IPS-18a (cell line): ENCODE data around the gene FAM3B.
"Not testable (repeated sequence)": the region's sequence is repeated elsewhere in the genome, so short reads cannot be mapped to it uniquely, and the experiment has no call there.

Experiments
- H3K27ac ChIP-seq: one replicate; pipeline ENCODE4 v1.5.1; 2013; ENCODE audit warnings: low read length
- H3K27me3 ChIP-seq: one replicate; pipeline ENCODE4 v1.6.1; 2013; ENCODE audit warnings: mild to moderate bottlenecking, low read length; ENCODE audit not compliant: control insufficient read depth, insufficient read depth
- H3K36me3 ChIP-seq: one replicate; pipeline ENCODE4 v1.6.1; 2013; ENCODE audit warnings: low read depth, low read length; ENCODE audit not compliant: control insufficient read depth
- H3K4me1 ChIP-seq: one replicate; pipeline ENCODE4 v1.6.1; 2013; ENCODE audit warnings: low read depth, low read length; ENCODE audit not compliant: control insufficient read depth
- H3K4me3 ChIP-seq: one replicate; pipeline ENCODE4 v1.5.1; 2013; ENCODE audit warnings: low read length
- H3K9ac ChIP-seq: one replicate; pipeline ENCODE4 v1.6.1; 2013; ENCODE audit warnings: mild to moderate bottlenecking, low read length, moderate library complexity
- H3K9me3 ChIP-seq: one replicate; pipeline ENCODE4 v1.6.1; 2013; ENCODE audit warnings: low read depth, low read length; ENCODE audit not compliant: control insufficient read depth

FAM3B gene

GRCh38 chr21:41294548-41295231, 21.9 kb upstream of the FAM3B start:
- Histone ChIP-seq H3K9me3 (no peaks in the 10 kb centered on the region), H3K27ac (no peak overlapping the region), H3K9ac (no peak overlapping the region), H3K27me3 (peaks cover 7% of the 10 kb centered on the region), H3K4me3 (no peak overlapping the region), H3K36me3 (no peaks in the 10 kb centered on the region), H3K4me1 (peaks cover 1% of the 10 kb centered on the region)

GRCh38 chr21:41295721-41296254, 20.8 kb upstream of the FAM3B start:
- no peak overlapping the region for H3K9ac ChIP-seq
- no peaks in the 10 kb centered on the region for H3K4me1 ChIP-seq
- H3K27ac ChIP-seq = no peak overlapping the region
- H3K9me3 ChIP-seq = no peaks in the 10 kb centered on the region
- no peak overlapping the region for H3K4me3 ChIP-seq
- H3K36me3 ChIP-seq = no peaks in the 10 kb centered on the region
- no peaks in the 10 kb centered on the region for H3K27me3 ChIP-seq

GRCh38 chr21:41302976-41303375, 13.6 kb upstream of the FAM3B start:
- Histone ChIP-seq H3K9me3 (peaks cover 6% of the 10 kb centered on the region), H3K36me3 (no peaks in the 10 kb centered on the region), H3K4me3 (no peak overlapping the region), H3K4me1 (no peaks in the 10 kb centered on the region), H3K27ac (no peak overlapping the region), H3K27me3 (no peaks in the 10 kb centered on the region), H3K9ac (no peak overlapping the region)

GRCh38 chr21:41304068-41304720, 12.4 kb upstream of the FAM3B start:
- Histone ChIP-seq H3K4me3 (no peak overlapping the region), H3K36me3 (no peaks in the 10 kb centered on the region), H3K4me1 (no peaks in the 10 kb centered on the region), H3K9ac (no peak overlapping the region), H3K27me3 (no peaks in the 10 kb centered on the region), H3K9me3 (peaks cover 6% of the 10 kb centered on the region), H3K27ac (no peak overlapping the region)

- Histone ChIP-seq H3K9ac (no peak overlapping the region), H3K27me3 (no peaks in the 10 kb centered on the region), H3K27ac (no peak overlapping the region), H3K4me1 (no peaks in the 10 kb centered on the region), H3K36me3 (no peaks in the 10 kb centered on the region), H3K9me3 (peaks cover 6% of the 10 kb centered on the region), H3K4me3 (no peak overlapping the region)
Observed at GRCh38 chr21:41307219-41307618, 9.4 kb upstream of the FAM3B start.

- H3K9me3 ChIP-seq, H3K4me1 ChIP-seq, H3K9ac ChIP-seq, H3K4me3 ChIP-seq, H3K27ac ChIP-seq, H3K36me3 ChIP-seq: not testable (repeated sequence)
- peaks cover 36% of the 10 kb centered on the region for H3K27me3 ChIP-seq
Observed at GRCh38 chr21:41313285-41314164, 3.1 kb upstream of the FAM3B start.

- Histone ChIP-seq H3K36me3 (no peaks in the 10 kb centered on the region), H3K9me3 (no peaks in the 10 kb centered on the region), H3K27ac (no peak overlapping the region), H3K4me3 (no peak overlapping the region), H3K4me1 (no peaks in the 10 kb centered on the region), H3K27me3 (peaks cover 36% of the 10 kb centered on the region), H3K9ac (no peak overlapping the region)
Observed at GRCh38 chr21:41315726-41316125, 875 bp upstream of the FAM3B start.

GRCh38 chr21:41317063-41317392, 427 bp downstream of the FAM3B start:
- H3K9me3 ChIP-seq = no peaks in the 10 kb centered on the region
- peak overlapping the region; percentile 65 for H3K4me3 ChIP-seq
- no peaks in the 10 kb centered on the region for H3K36me3 ChIP-seq
- H3K9ac ChIP-seq = no peak overlapping the region
- no peak overlapping the region for H3K27ac ChIP-seq
- peaks cover under 1% of the 10 kb centered on the region for H3K4me1 ChIP-seq
- H3K27me3 ChIP-seq = peaks cover 36% of the 10 kb centered on the region

GRCh38 chr21:41317458-41317857, 857 bp downstream of the FAM3B start:
- H3K4me3 ChIP-seq = peak overlapping the region; percentile 65
- H3K4me1 ChIP-seq = peaks cover 5% of the 10 kb centered on the region
- H3K9me3 ChIP-seq = no peaks in the 10 kb centered on the region
- no peaks in the 10 kb centered on the region for H3K36me3 ChIP-seq
- peaks cover 36% of the 10 kb centered on the region for H3K27me3 ChIP-seq
- H3K27ac ChIP-seq = no peak overlapping the region
- H3K9ac ChIP-seq = no peak overlapping the region

- Histone ChIP-seq H3K27me3 (peaks cover 36% of the 10 kb centered on the region), H3K27ac (no peak overlapping the region), H3K9ac (no peak overlapping the region), H3K9me3 (no peaks in the 10 kb centered on the region), H3K36me3 (no peaks in the 10 kb centered on the region), H3K4me1 (peaks cover 10% of the 10 kb centered on the region), H3K4me3 (no peak overlapping the region)
Observed at GRCh38 chr21:41318218-41318617, 1.6 kb downstream of the FAM3B start.

- Histone ChIP-seq H3K27me3 (peaks cover 36% of the 10 kb centered on the region), H3K27ac (no peak overlapping the region), H3K9me3 (no peaks in the 10 kb centered on the region), H3K4me3 (no peak overlapping the region), H3K4me1 (peaks cover 10% of the 10 kb centered on the region), H3K36me3 (no peaks in the 10 kb centered on the region), H3K9ac (no peak overlapping the region)
Observed at GRCh38 chr21:41319273-41319672, 2.7 kb downstream of the FAM3B start.
